HepG2 (cell line): ENCODE results near the gene IL17RB. TPM values are rescaled to one million over a fixed set of nuclear protein-coding genes. Genes with fewer than 3 reads are reported as not detected.
A peak's percentile ranks its signal among the peaks of the same experiment; 100 is the strongest.

Experiments used
- BRCA1 ChIP-seq: sonication (generic); formaldehyde crosslinking; IDR thresholded peaks from 2 replicates; pipeline ENCODE4 v1.4.0; 2020; ENCODE audit warnings: missing genetic modification reagents
- EED ChIP-seq: sonication (generic); formaldehyde crosslinking; IDR thresholded peaks from 2 replicates; pipeline ENCODE4 v1.5.0; 2020; ENCODE audit warnings: mild to moderate bottlenecking, missing genetic modification reagents
- HOXA3 ChIP-seq: sonication (generic); formaldehyde crosslinking; IDR thresholded peaks from 2 replicates; pipeline ENCODE4 v1.5.0; 2020; ENCODE audit warnings: missing genetic modification reagents
- MLLT10 ChIP-seq: sonication (generic); formaldehyde crosslinking; IDR thresholded peaks from 2 replicates; pipeline ENCODE4 v1.4.0; 2020; ENCODE audit warnings: missing genetic modification reagents
- PHF8 ChIP-seq: sonication (generic); formaldehyde crosslinking; IDR thresholded peaks from 2 replicates; pipeline ENCODE4 v1.5.0; 2020; ENCODE audit warnings: missing genetic modification reagents
- RORA ChIP-seq: sonication (generic); formaldehyde crosslinking; IDR thresholded peaks from 2 replicates; pipeline ENCODE4 v1.5.0; 2020; ENCODE audit warnings: mild to moderate bottlenecking, missing genetic modification reagents, moderate library complexity
- RXRB ChIP-seq: IDR thresholded peaks from 2 replicates; pipeline ENCODE4 v1.6.1; 2016; ENCODE audit warnings: borderline replicate concordance, missing genetic modification reagents, missing compliant biosample characterization
- THAP11 ChIP-seq: IDR thresholded peaks from 2 replicates; pipeline ENCODE4 v1.6.1; 2016; ENCODE audit warnings: missing biosample characterization, missing genetic modification reagents
- THAP9 ChIP-seq: sonication (generic); formaldehyde crosslinking; IDR thresholded peaks from 2 replicates; pipeline ENCODE4; 2020; ENCODE audit warnings: missing genetic modification reagents, mild to moderate bottlenecking, borderline replicate concordance
- ZNF17 ChIP-seq: sonication (generic); formaldehyde crosslinking; IDR thresholded peaks from 2 replicates; pipeline ENCODE4 v1.5.0; 2020; ENCODE audit warnings: mild to moderate bottlenecking, missing genetic modification reagents
- ZNF362 ChIP-seq: sonication (generic); formaldehyde crosslinking; IDR thresholded peaks from 2 replicates; pipeline ENCODE4 v1.4.0; 2020; ENCODE audit warnings: missing genetic modification reagents, mild to moderate bottlenecking, borderline replicate concordance
- ZNF557 ChIP-seq: sonication (generic); formaldehyde crosslinking; IDR thresholded peaks from 2 replicates; pipeline ENCODE4 v1.4.0; 2020; ENCODE audit warnings: missing genetic modification reagents
- ZNF605 ChIP-seq: sonication (generic); formaldehyde crosslinking; IDR thresholded peaks from 2 replicates; pipeline ENCODE4 v1.8.0; 2022; ENCODE audit warnings: mild to moderate bottlenecking, missing genetic modification reagents
- ZNF737 ChIP-seq: sonication (generic); formaldehyde crosslinking; IDR thresholded peaks from 2 replicates; pipeline ENCODE4 v1.5.0; 2020; ENCODE audit warnings: missing genetic modification reagents, mild to moderate bottlenecking, borderline replicate concordance
- ZNF773 ChIP-seq: sonication (generic); formaldehyde crosslinking; IDR thresholded peaks from 2 replicates; pipeline ENCODE4 v1.4.0; 2020; ENCODE audit warnings: missing genetic modification reagents, borderline replicate concordance
- polyA plus RNA-seq, 8 experiments: library from polyadenylated mRNA; depleted of rRNA in 3 of 8; stranded (reverse) in 7 of 8; unstranded in 1 of 8; fragments of >200 nt; fragmentation: Illumina TruSeq in 4 of 8; extraction: Trizol in 4 of 8; gene quantifications; 2 replicates each; pipeline versions ENCODE4 v1.2.1 to v1.2.3, GENCODE V29; 2011 to 2016; ENCODE audit warnings: low read depth in 4 of 8, missing spikeins in 1 of 8, mixed read lengths in 1 of 8; ENCODE audit not compliant: insufficient read depth in 1 of 8
- total RNA-seq, 5 experiments: library from RNA; depleted of rRNA; stranded (reverse); fragments of >200 nt; fragmentation: Illumina TruSeq; extraction: Trizol; gene quantifications; 2 replicates each; pipeline ENCODE4 v1.2.3, GENCODE V29; 2016; ENCODE audit warnings: low read depth in 1 of 5
- TF ChIP-seq, protein P1 (sequence below): sonication (generic); formaldehyde crosslinking; IDR thresholded peaks from 2 replicates; pipeline ENCODE4 v1.4.0; 2020; ENCODE audit warnings: missing genetic modification reagents, borderline replicate concordance

The IL17RB gene
- total and polyA plus RNA-seq, 2 of the 13 experiments (the other 11 are each of a cell fraction or from before 2014, with no cell fraction given): 130 to 190 TPM

- TF ChIP-seq, protein P1, sequence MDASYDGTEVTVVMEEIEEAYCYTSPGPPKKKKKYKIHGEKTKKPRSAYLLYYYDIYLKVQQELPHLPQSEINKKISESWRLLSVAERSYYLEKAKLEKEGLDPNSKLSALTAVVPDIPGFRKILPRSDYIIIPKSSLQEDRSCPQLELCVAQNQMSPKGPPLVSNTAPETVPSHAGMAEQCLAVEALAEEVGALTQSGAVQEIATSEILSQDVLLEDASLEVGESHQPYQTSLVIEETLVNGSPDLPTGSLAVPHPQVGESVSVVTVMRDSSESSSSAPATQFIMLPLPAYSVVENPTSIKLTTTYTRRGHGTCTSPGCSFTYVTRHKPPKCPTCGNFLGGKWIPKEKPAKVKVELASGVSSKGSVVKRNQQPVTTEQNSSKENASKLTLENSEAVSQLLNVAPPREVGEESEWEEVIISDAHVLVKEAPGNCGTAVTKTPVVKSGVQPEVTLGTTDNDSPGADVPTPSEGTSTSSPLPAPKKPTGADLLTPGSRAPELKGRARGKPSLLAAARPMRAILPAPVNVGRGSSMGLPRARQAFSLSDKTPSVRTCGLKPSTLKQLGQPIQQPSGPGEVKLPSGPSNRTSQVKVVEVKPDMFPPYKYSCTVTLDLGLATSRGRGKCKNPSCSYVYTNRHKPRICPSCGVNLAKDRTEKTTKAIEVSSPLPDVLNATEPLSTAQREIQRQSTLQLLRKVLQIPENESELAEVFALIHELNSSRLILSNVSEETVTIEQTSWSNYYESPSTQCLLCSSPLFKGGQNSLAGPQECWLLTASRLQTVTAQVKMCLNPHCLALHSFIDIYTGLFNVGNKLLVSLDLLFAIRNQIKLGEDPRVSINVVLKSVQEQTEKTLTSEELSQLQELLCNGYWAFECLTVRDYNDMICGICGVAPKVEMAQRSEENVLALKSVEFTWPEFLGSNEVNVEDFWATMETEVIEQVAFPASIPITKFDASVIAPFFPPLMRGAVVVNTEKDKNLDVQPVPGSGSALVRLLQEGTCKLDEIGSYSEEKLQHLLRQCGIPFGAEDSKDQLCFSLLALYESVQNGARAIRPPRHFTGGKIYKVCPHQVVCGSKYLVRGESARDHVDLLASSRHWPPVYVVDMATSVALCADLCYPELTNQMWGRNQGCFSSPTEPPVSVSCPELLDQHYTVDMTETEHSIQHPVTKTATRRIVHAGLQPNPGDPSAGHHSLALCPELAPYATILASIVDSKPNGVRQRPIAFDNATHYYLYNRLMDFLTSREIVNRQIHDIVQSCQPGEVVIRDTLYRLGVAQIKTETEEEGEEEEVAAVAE (CRISPR knock-in tag): peak; percentile 18; the same call in 1 of the 2 replicates
- TF ChIP-seq MLLT10 (CRISPR knock-in tag): 0 out of 2 replicates have a peak, but pooled peaks have one; percentile 19
- TF ChIP-seq ZNF737 (CRISPR knock-in tag): peak; percentile 26; the same call in 1 of the 2 replicates
- no peak for TF ChIP-seq ZNF17 (CRISPR knock-in tag)
- 0 out of 2 replicates have a peak, but pooled peaks have one; percentile 8 for TF ChIP-seq RXRB
- peak; percentile 59; the same call in 1 of the 2 replicates for TF ChIP-seq BRCA1 (CRISPR knock-in tag)
- peak; percentile 7; the same call in 1 of the 2 replicates for TF ChIP-seq ZNF362 (CRISPR knock-in tag)
- TF ChIP-seq ZNF605 (CRISPR knock-in tag): peak; percentile 50; the same call in 1 of the 2 replicates
- 0 out of 2 replicates have a peak, but pooled peaks have one; percentile 9 for TF ChIP-seq EED
- peak; percentile 69 for TF ChIP-seq PHF8
- TF ChIP-seq HOXA3 (CRISPR knock-in tag): peak; percentile 65
- TF ChIP-seq THAP11: peak; percentile 38; the same call in 1 of the 2 replicates
- no peak for TF ChIP-seq RORA (CRISPR knock-in tag)
- TF ChIP-seq ZNF557 (CRISPR knock-in tag): peak; percentile 18; the same call in 1 of the 2 replicates
- TF ChIP-seq THAP9: no peak
- TF ChIP-seq ZNF773: 0 out of 2 replicates have a peak, but pooled peaks have one; percentile 50
These were observed 1.9 kb upstream of the IL17RB start (continued) for GRCh38 chr3:53844262-53845102.
